Neural progenitor cell (in vitro differentiated cells): ENCODE measurements around the gene PRDM12. TPM values are rescaled to one million over a fixed set of nuclear protein-coding genes. Genes with fewer than 3 reads are reported as not detected.
A peak's percentile ranks its signal among the peaks of the same experiment; 100 is the strongest.

Experiments used
- DNase-seq: peaks from one replicate; pipeline ENCODE4 v3.0.0-alpha.2; 2016; ENCODE audit warnings: low spot score
- H2AFZ ChIP-seq: fragments of 200-600 bp; sonication (generic); replicated peaks from 2 replicates; pipeline ENCODE4 v1.6.1; 2016; ENCODE audit warnings: antibody characterized with exemption
- H3F3A ChIP-seq: fragments of 200-600 bp; sonication (generic); 2 replicates; pipeline ENCODE4 v1.6.1; 2016; ENCODE audit warnings: antibody characterized with exemption, low read depth
- H3K27ac ChIP-seq: fragments of 200-600 bp; sonication (generic); 2 replicates; pipeline ENCODE4 v1.5.1; 2016; ENCODE audit warnings: mild to moderate bottlenecking
- H3K27me3 ChIP-seq: fragments of 200-600 bp; sonication (generic); 2 replicates; pipeline ENCODE4 v1.6.1; 2016; ENCODE audit warnings: mild to moderate bottlenecking, moderate library complexity
- H3K36me3 ChIP-seq: fragments of 200-600 bp; sonication (generic); 2 replicates; pipeline ENCODE4 v1.5.1; 2016
- H3K4me1 ChIP-seq: fragments of 200-600 bp; sonication (generic); 2 replicates; pipeline ENCODE4 v1.6.1; 2016; ENCODE audit warnings: mixed run types
- H3K4me2 ChIP-seq: fragments of 200-600 bp; sonication (generic); 2 replicates; pipeline ENCODE4 v1.6.1; 2016
- H3K4me3 ChIP-seq: fragments of 200-600 bp; sonication (generic); 2 replicates; pipeline ENCODE4 v1.5.1; 2016
- H3K79me2 ChIP-seq: fragments of 200-600 bp; sonication (generic); 2 replicates; pipeline ENCODE4 v1.6.1; 2016; ENCODE audit warnings: low read depth
- H3K9ac ChIP-seq: fragments of 200-600 bp; sonication (generic); 2 replicates; pipeline ENCODE4 v1.6.1; 2016
- H3K9me3 ChIP-seq: fragments of 200-600 bp; sonication (generic); 2 replicates; pipeline ENCODE4 v1.5.1; 2016; ENCODE audit warnings: low read depth
- H4K20me1 ChIP-seq: fragments of 200-600 bp; sonication (generic); 2 replicates; pipeline ENCODE4 v1.6.1; 2016; ENCODE audit warnings: low read depth
- H3K27ac Mint-ChIP-seq: 3 replicates; pipeline ENCODE4 v1.8.0; 2021; ENCODE audit warnings: mixed read lengths
- H3K27me3 Mint-ChIP-seq: 2 replicates; pipeline ENCODE4 v1.8.0; 2022; ENCODE audit warnings: low read depth, mild to moderate bottlenecking, inconsistent platforms, moderate library complexity, mixed read lengths; ENCODE audit not compliant: insufficient read depth
- H3K36me3 Mint-ChIP-seq: 3 replicates; pipeline ENCODE4 v1.8.0; 2021; ENCODE audit warnings: mixed read lengths
- H3K4me1 Mint-ChIP-seq: 3 replicates; pipeline ENCODE4 v1.8.0; 2021; ENCODE audit warnings: mixed read lengths
- H3K4me3 Mint-ChIP-seq: 3 replicates; pipeline ENCODE4 v1.8.0; 2021; ENCODE audit warnings: mild to moderate bottlenecking, moderate library complexity, mixed read lengths
- H3K9me3 Mint-ChIP-seq: 3 replicates; pipeline ENCODE4 v1.8.0; 2020; ENCODE audit warnings: mixed read lengths
- EZH2 ChIP-seq: fragments of 200-600 bp; sonication (generic); IDR thresholded peaks from 2 replicates; pipeline ENCODE4 v1.6.1; 2017; ENCODE audit warnings: antibody characterized with exemption, mild to moderate bottlenecking, moderate library complexity
- EZH2phosphoT487 ChIP-seq: fragments of 200-600 bp; sonication (generic); IDR thresholded peaks from 2 replicates; pipeline ENCODE4 v1.6.1; 2017; ENCODE audit warnings: antibody characterized with exemption
- total RNA-seq: library from RNA; depleted of rRNA; stranded (reverse); fragments of >200 nt; gene quantifications from 2 replicates; pipeline ENCODE4 v1.2.3, GENCODE V29; 2015; ENCODE audit warnings: low replicate concordance
- TF ChIP-seq, protein P1 (sequence below): fragments of 200-600 bp; sonication (generic); IDR thresholded peaks from 2 replicates; pipeline ENCODE4 v1.5.1; 2017; ENCODE audit warnings: antibody characterized with exemption, mild to moderate bottlenecking

The PRDM12 gene
- total RNA-seq, 1 donor from 2014 or later: not detected

DNA sequence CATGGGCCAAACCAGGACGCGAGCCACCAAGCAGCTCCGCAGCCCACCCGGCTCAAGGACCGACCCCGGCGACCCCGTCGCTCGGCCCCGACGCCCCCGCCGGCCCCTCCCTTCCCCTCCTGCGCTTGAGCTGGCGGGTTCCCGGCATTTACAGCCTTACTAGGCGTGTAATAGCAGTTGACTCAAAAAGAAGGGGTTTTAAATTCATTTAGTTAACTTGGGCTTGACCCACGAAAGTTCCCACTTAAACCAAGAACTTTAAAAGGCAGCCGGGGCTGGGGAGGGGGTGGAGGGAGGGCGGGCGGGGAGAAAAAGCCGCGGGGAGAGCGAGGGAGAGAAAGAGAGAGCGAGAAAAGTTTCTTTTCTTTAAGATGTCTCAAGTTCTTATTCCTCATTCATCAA lies 636 bp downstream of the PRDM12 start:
- Histone ChIP-seq H4K20me1 (peaks cover 60% of the 10 kb centered on the region), H3K4me1 (peaks cover 60% of the 10 kb centered on the region), H3K36me3 (no peaks in the 10 kb centered on the region), H3K9me3 (no peaks in the 10 kb centered on the region), H3K79me2 (no peaks in the 10 kb centered on the region), H3K27me3 (peaks cover 100% of the 10 kb centered on the region), H3K4me3 (peak overlapping the region; percentile 40), H3K27ac (no peak overlapping the region), H3F3A (peaks cover 44% of the 10 kb centered on the region), H3K4me2 (peak overlapping the region; percentile 80), H2AFZ (no peak overlapping the region), H3K9ac (no peak overlapping the region)
- TF ChIP-seq, protein P1, sequence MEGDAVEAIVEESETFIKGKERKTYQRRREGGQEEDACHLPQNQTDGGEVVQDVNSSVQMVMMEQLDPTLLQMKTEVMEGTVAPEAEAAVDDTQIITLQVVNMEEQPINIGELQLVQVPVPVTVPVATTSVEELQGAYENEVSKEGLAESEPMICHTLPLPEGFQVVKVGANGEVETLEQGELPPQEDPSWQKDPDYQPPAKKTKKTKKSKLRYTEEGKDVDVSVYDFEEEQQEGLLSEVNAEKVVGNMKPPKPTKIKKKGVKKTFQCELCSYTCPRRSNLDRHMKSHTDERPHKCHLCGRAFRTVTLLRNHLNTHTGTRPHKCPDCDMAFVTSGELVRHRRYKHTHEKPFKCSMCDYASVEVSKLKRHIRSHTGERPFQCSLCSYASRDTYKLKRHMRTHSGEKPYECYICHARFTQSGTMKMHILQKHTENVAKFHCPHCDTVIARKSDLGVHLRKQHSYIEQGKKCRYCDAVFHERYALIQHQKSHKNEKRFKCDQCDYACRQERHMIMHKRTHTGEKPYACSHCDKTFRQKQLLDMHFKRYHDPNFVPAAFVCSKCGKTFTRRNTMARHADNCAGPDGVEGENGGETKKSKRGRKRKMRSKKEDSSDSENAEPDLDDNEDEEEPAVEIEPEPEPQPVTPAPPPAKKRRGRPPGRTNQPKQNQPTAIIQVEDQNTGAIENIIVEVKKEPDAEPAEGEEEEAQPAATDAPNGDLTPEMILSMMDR: no peak
- TF ChIP-seq EZH2phosphoT487 (peak; percentile 90), EZH2 (peak; percentile 91)
- Mint-ChIP-seq H3K4me3 (peak overlapping the region; percentile 78), H3K9me3 (peaks cover 4% of the 10 kb centered on the region), H3K27me3 (peaks cover 70% of the 10 kb centered on the region), H3K4me1 (peaks cover 30% of the 10 kb centered on the region), H3K27ac (no peak overlapping the region), H3K36me3 (peaks cover 3% of the 10 kb centered on the region)
- DNase-seq: peak; percentile 55

DNA sequence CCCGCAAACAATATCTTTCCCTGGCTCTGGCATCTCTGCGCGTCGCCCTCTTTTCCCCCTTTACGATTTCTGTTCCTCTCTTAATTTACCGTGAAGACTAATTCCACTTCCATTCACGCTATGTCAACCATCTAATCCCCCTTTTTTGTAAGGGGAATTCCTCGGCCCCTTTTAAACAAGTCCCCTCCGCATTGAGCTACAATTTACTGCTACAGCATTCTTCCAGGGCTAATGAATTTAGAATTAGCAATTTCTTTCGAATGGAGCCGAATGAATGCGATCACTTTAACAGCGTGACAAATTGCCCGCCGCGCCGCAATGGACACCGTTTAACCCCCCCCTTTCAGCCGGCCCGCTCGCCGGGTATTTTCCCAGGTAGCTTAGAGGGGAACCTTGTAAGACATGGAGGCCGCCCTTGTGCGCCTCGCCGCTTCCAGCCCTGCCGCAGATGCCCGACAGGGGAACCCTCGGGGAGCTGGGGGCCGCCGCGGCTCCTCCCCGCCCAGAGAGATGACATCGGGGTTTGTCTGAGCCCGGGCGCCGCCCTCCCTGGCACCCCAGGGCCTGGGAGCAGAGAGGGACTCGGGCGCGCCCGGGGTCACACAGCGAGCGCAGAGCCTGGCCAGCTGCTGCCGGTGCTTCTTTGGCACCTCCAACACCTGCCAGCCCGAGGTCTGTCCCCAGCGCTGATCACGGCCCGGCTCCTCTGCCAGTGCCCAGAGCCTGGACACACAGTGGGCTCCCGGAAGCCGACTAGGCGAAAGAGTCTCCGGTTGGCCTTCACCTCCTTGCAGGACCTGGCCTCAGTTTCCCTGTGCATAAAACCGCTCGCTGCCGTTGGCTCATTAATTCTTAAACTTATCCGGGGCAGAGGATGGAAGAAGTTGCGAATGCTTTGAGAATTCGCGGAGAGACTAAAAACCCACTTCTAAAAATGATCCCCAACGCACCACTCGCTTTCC lies 1.3 kb downstream of the PRDM12 start:
- peaks cover 3% of the 10 kb centered on the region for H3K36me3 Mint-ChIP-seq
- no peak overlapping the region for H3K27ac Mint-ChIP-seq
- no peaks in the 10 kb centered on the region for H3K9me3 ChIP-seq
- peaks cover 57% of the 10 kb centered on the region for H3K4me1 ChIP-seq
- H3K79me2 ChIP-seq: no peaks in the 10 kb centered on the region
- H2AFZ ChIP-seq: peak overlapping the region; percentile 77
- peak overlapping the region; percentile 80 for H3K4me2 ChIP-seq
- peaks cover 31% of the 10 kb centered on the region for H3K4me1 Mint-ChIP-seq
- DNase-seq: peak; percentile 92
- H3K27me3 Mint-ChIP-seq: peaks cover 76% of the 10 kb centered on the region
- no peak overlapping the region for H3K27ac ChIP-seq
- H3K4me3 Mint-ChIP-seq: peak overlapping the region; percentile 78
- H3K27me3 ChIP-seq: peaks cover 100% of the 10 kb centered on the region
- H3F3A ChIP-seq: peaks cover 43% of the 10 kb centered on the region
- peak; percentile 85 for TF ChIP-seq EZH2phosphoT487
- TF ChIP-seq, protein P1: peak; percentile 21
- peak; percentile 87 for TF ChIP-seq EZH2
- H3K9ac ChIP-seq: no peak overlapping the region
- peaks cover 4% of the 10 kb centered on the region for H3K9me3 Mint-ChIP-seq
- H4K20me1 ChIP-seq: peaks cover 60% of the 10 kb centered on the region
- H3K4me3 ChIP-seq: peak overlapping the region; percentile 40
- H3K36me3 ChIP-seq: no peaks in the 10 kb centered on the region

DNA sequence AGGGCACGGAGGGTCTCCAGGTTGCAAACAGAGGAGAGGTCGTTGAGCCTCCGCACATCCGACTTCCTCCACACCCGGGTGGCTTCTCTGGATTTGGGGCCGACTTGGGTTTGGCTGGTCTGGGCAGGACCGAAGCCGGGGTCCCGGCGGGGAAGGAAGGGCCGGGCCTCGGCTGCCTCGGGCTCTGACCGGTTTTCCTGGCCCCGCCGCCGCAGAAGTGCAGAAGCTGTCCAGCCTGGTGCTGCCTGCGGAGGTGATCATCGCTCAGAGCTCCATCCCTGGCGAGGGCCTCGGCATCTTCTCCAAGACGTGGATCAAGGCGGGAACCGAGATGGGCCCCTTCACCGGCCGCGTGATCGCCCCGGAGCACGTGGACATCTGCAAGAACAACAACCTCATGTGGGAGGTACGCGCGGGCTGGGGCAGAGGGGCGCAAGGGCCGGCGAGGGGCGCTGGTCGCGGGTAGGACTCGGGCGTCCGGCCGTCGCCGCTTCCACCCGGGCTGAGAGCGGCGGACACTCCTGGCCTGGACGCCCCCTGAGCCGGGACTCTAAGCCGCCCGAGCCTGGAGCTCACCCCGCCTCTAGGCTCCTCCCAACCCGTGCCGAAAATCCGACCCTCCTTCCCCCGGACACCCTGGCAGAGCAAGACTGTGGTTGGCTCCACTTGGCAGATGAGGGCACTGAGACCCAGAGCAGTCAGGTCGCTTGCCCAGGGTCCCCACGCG lies 2.2 kb downstream of the PRDM12 start:
- Histone ChIP-seq H3K4me1 (peaks cover 49% of the 10 kb centered on the region), H3K79me2 (no peaks in the 10 kb centered on the region), H2AFZ (peak overlapping the region; percentile 77), H3K4me2 (peak overlapping the region; percentile 80), H3K27ac (no peak overlapping the region), H3K27me3 (peaks cover 99% of the 10 kb centered on the region), H3F3A (peaks cover 34% of the 10 kb centered on the region), H4K20me1 (peaks cover 56% of the 10 kb centered on the region), H3K4me3 (peak overlapping the region; percentile 40), H3K36me3 (no peaks in the 10 kb centered on the region), H3K9me3 (no peaks in the 10 kb centered on the region), H3K9ac (no peak overlapping the region)
- Mint-ChIP-seq H3K27me3 (peaks cover 76% of the 10 kb centered on the region), H3K27ac (no peak overlapping the region), H3K36me3 (peaks cover 3% of the 10 kb centered on the region), H3K4me3 (peak overlapping the region; percentile 70), H3K9me3 (peaks cover 4% of the 10 kb centered on the region), H3K4me1 (peaks cover 31% of the 10 kb centered on the region)
- DNase-seq: peak; percentile 57
- TF ChIP-seq, protein P1: no peak
- peak; percentile 61 for TF ChIP-seq EZH2
